A549 treated with CpdA at 1 μM for 4 hours (cell line): Measurements from ENCODE around the gene CAB39. TPM values are rescaled to one million over a fixed set of nuclear protein-coding genes. Genes with fewer than 3 reads are reported as not detected.

Experiments
- total RNA-seq: library from RNA; stranded (reverse); fragments of 200-300 nt; extraction: Qiagen RNA extraction; gene quantifications from 5 replicates; pipeline ENCODE4 v1.2.3, GENCODE V29; 2022; ENCODE audit warnings: low read depth

CAB39 gene
- total RNA-seq, result 45.7 to 56.4 TPM (median 52.3 TPM) in 5 replicates

GRCh38 chr2:230712443-230713330, at the start of gene CAB39:
Gene CAB39, plus strand, starts transcription at chr2:230712842. Its CDS starts 47,160 bp downstream, at chr2:230760002.

DNA sequence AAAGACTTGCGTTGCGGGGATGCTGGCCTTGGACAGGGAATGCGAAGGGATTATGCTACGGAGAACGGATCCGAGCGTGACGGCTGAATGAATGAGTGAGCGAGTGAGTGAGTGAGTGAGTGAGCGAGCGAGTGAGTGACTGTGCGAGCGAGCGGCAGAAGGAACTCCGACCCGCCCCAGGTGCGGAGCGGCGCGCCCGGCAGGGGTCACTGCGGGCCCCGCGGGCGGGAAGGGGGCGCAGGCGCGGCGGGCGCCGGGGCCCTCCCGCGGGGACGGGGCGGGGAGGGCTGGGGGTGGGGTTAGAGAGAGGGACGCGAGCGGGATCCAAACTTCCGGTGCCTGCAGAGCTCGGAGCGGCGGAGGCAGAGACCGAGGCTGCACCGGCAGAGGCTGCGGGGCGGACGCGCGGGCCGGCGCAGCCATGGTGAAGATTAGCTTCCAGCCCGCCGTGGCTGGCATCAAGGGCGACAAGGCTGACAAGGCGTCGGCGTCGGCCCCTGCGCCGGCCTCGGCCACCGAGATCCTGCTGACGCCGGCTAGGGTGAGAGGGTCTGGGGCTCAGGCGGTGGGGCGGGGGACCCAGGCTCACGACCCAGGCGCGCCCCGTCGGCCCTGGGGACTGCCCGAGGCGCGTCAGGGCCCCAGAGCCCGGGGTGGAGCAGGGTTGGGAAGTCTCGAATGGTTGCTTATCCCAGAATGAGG, 152.1 kb downstream of the CAB39 start, which contains the start of gene ITM2C:
ITM2C (plus strand) TSS at position 338 of the 702 bp plus-strand sequence; CDS start at position 422, 84 bp downstream.

Other genes with a start within 250 kb of the CAB39 start
- 63.7 to 80.6 TPM (median 76.6 TPM) in 5 replicates for gene ITM2C, start 152.1 kb downstream of the CAB39 start, total RNA-seq
- 0.01 TPM in 1 of 5 replicates, not detected in the others for gene GPR55, start 212.4 kb downstream of the CAB39 start, total RNA-seq